GM06990 (cell line): ENCODE measurements around the gene TXNRD3.
A peak's percentile ranks its signal among the peaks of the same experiment; 100 is the strongest.

ENCODE experiments used
- DNase-seq: peaks from one replicate; pipeline ENCODE4 v3.0.0-alpha.2; 2011; ENCODE audit not compliant: insufficient read length; ENCODE audit errors: extremely low read depth
- H3K27me3 ChIP-seq: replicated peaks from 2 replicates; pipeline ENCODE4 v1.6.0; 2011; ENCODE audit warnings: low read length; ENCODE audit not compliant: control insufficient read depth, insufficient read depth
- H3K36me3 ChIP-seq: 2 replicates; pipeline ENCODE4 v1.5.1; 2011; ENCODE audit warnings: low read length; ENCODE audit not compliant: control insufficient read depth, insufficient read depth
- H3K4me3 ChIP-seq: replicated peaks from 2 replicates; pipeline ENCODE4 v1.5.1; 2011; ENCODE audit warnings: low read depth, mild to moderate bottlenecking, control low read depth, low read length
- CTCF ChIP-seq: IDR thresholded peaks from 2 replicates; pipeline ENCODE4 v1.5.1; 2011; ENCODE audit warnings: low read length, control low read depth, mild to moderate bottlenecking, inconsistent platforms; ENCODE audit not compliant: insufficient read depth, poor library complexity, severe bottlenecking

TXNRD3 gene

GRCh38 chr3:126654571-126655383, at the start of gene TXNRD3:
Gene TXNRD3, minus strand, starts transcription at chr3:126655124.
- TF ChIP-seq CTCF, result no peak
- Histone ChIP-seq H3K4me3 (peak within 1 kb of the TSS; percentile 45), H3K36me3 (no peaks in the 10 kb centered on the region), H3K27me3 (peaks cover 2% of the 10 kb centered on the region; the same call in 1 of the 2 replicates)
- peak; percentile 26 for DNase-seq

DNA sequence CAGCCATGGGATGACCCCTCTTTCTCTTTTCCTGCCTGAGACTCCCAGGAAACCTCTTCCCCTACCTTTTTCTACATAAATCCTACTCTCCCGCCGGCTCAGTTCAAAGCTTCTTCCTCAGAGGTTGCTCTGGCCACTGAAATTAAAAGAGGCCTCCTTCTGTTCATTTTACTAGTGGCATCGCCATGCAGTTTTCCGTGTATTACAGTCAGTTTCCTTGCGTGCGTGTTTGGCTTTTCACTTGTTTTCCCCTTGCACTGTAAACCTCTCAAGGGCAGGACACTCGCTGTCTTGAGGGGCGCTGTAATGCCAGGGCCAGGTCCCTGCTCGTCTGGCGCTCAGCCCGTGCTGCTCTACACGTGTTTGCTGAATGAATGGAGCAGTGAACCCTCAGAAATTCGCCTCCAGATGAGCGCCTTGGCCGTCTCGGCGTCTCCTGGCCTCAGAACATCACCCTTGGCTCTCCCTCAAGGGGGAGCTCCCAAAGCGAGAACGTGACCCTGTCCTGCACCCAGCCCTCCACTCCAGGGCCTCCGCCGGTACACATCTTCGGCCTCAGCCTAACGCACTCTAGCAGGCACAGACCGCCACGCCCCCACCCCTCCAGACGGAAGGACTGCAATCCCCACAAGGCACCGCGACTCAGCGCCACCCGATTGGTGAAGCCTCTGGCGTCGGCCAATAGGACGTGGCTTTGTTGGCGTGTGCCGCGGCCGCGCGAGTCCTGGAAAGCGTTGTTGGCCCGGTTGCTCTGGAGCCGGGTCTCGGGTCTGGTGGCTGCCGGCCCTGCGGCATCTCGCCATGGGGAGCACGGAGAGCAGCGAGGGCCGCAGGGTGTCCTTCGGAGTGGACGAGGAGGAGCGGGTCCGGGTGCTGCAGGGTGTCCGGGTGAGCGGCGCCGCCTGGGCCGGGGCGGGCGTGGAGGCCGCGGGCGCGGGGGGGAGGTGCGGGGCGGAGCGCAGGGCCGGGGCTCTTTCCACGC, 48.9 kb upstream of the TXNRD3 start, which contains the start of gene CHCHD6:
Gene CHCHD6, plus strand, starts transcription at position 729 of the 982 bp plus-strand sequence. Its CDS starts 73 bp downstream, at position 802.
- TF ChIP-seq CTCF, result peak; percentile 20
- H3K36me3 ChIP-seq, result no peaks in the 10 kb centered on the region
- peak within 1 kb of the TSS; percentile 83 for H3K4me3 ChIP-seq
- no peaks in the 10 kb centered on the region for H3K27me3 ChIP-seq
- DNase-seq, result peak; percentile 97

DNA sequence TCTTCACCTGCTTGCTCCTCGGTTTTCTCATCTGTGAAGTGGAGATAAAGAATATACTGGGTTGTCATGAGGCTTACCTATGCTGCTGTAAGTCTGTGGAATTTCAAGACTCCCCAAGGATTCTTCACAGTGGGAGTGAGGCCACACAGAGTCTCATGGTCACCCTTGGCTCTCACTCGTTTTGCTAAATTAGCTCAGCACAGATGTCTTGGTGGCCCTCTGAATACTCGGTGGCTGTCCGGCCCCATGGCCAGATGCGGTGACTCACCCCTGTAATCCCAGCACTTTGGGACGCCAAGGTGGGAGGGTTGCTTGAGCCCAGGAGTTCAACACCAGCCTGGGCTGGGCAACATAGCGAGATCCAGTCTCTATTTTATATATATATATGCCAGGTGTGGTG, 44.1 kb upstream of the TXNRD3 start:
- Histone ChIP-seq H3K4me3 (no peak overlapping the region), H3K27me3 (no peaks in the 10 kb centered on the region; the same call in 1 of the 2 replicates), H3K36me3 (no peaks in the 10 kb centered on the region)
- TF ChIP-seq CTCF, result no peak
- DNase-seq, result no peak

- Histone ChIP-seq H3K4me3 (no peak overlapping the region), H3K27me3 (no peaks in the 10 kb centered on the region; the same call in 1 of the 2 replicates), H3K36me3 (no peaks in the 10 kb centered on the region)
- no peak for TF ChIP-seq CTCF
- no peak for DNase-seq
Observed at GRCh38 chr3:126696701-126697267, 41.9 kb upstream of the TXNRD3 start.

- TF ChIP-seq CTCF, result no peak
- no peaks in the 10 kb centered on the region; the same call in 1 of the 2 replicates for H3K27me3 ChIP-seq
- no peak for DNase-seq
Observed at GRCh38 chr3:126693921-126694320, 39.0 kb upstream of the TXNRD3 start.

More at GRCh38 chr3:126693921-126694320, 39.0 kb upstream of the TXNRD3 start:
- Histone ChIP-seq H3K36me3 (no peaks in the 10 kb centered on the region), H3K4me3 (no peak overlapping the region)
